K562 (cell line): ENCODE results near the gene KMT2C. TPM values are rescaled to one million over a fixed set of nuclear protein-coding genes. Genes with fewer than 3 reads are reported as not detected.

Source experiments
- ATAC-seq: fragments of 200-7000 bp; cut with Tn5 transposase; 3 replicates; pipeline ENCODE4 v1.9.1; 2020; ENCODE audit warnings: moderate library complexity
- BruUV-seq: library from RNA; stranded (reverse); fragments of 400-500 nt; replicated peaks from 2 replicates; lab custom pipeline; 2021; lab: Mats Ljungman, UMichigan
- CTCF ChIA-PET: fragments of 300-600 bp; formaldehyde crosslinking; extraction: SDS; loops from one replicate; lab custom pipeline; 2021; ENCODE audit warnings: low intra/inter-chr PET ratio; lab: Yijun Ruan, JAX
- POLR2A ChIA-PET: fragments of 300-600, 350-650 bp; sonication (Branson Sonifier 250); formaldehyde crosslinking; extraction: SDS; loops from one replicate; lab custom pipeline; 2021; ENCODE audit warnings: antibody characterized with exemption, inconsistent platforms; lab: Yijun Ruan, JAX
- DNase-seq, 4 experiments: peaks; one replicate each; pipeline versions ENCODE4 v3.0.0 to v3.0.0-alpha.2; 2011 to 2018; ENCODE audit warnings: low spot score in 3 of 4, mixed read lengths in 3 of 4; ENCODE audit errors: extremely low read depth in 1 of 4
- FAIRE-seq: peaks from 2 replicates; lab custom pipeline; 2011; peaks lifted over from hg19 to GRCh38; lab: Jason Lieb, UNC
- H2AFZ ChIP-seq: 2 replicates; pipeline ENCODE4 v1.6.0; 2011; ENCODE audit warnings: low read depth, low read length, control low read depth, inconsistent platforms
- H3K27ac ChIP-seq: fragments of 200-600 bp; 3 replicates; pipeline ENCODE4 v1.8.0; 2011; ENCODE audit warnings: low read depth, mild to moderate bottlenecking, control low read depth, inconsistent platforms, low read length, moderate library complexity, mixed read lengths; ENCODE audit errors: extremely low read depth
- H3K27me3 ChIP-seq, 2 experiments: fragments of 300-600 bp in 1 of 2; 2 replicates in 1 of 2; 3 replicates in 1 of 2; pipeline versions ENCODE4 v1.6.0 to v1.8.0; 2011; ENCODE audit warnings: inconsistent platforms in 2 of 2, low read length in 2 of 2, mild to moderate bottlenecking in 1 of 2, mixed read lengths in 1 of 2, moderate library complexity in 1 of 2; ENCODE audit not compliant: control insufficient read depth in 2 of 2, insufficient read depth in 2 of 2
- H3K36me3 ChIP-seq: fragments of 300-600 bp; 3 replicates; pipeline ENCODE4 v1.8.0; 2011; ENCODE audit warnings: mild to moderate bottlenecking, low read length, inconsistent platforms; ENCODE audit not compliant: control insufficient read depth, insufficient read depth
- H3K4me1 ChIP-seq, 2 experiments: fragments of 200-600 bp in 1 of 2; replicated peaks in 1 of 2; 2 replicates in 1 of 2; 3 replicates in 1 of 2; pipeline versions ENCODE4 v1.5.1 to v1.8.0; 2011; ENCODE audit warnings: inconsistent platforms in 2 of 2, low read length in 2 of 2, mild to moderate bottlenecking in 1 of 2, mixed read lengths in 1 of 2, moderate library complexity in 1 of 2; ENCODE audit not compliant: control insufficient read depth in 2 of 2, insufficient read depth in 2 of 2
- H3K4me2 ChIP-seq: 2 replicates; pipeline ENCODE4 v1.6.1; 2011; ENCODE audit warnings: low read length, control low read depth, inconsistent platforms, mixed read lengths; ENCODE audit not compliant: insufficient read depth
- H3K4me3 ChIP-seq: fragments of 200-600 bp; sonication (generic), shearing (Covaris generic); 2 replicates; pipeline ENCODE4 v1.5.1; 2016; ENCODE audit warnings: control low read depth, inconsistent platforms
- H3K79me2 ChIP-seq: fragments of 200-600 bp; 3 replicates; pipeline ENCODE4 v1.8.0; 2011; ENCODE audit warnings: low read length, inconsistent platforms; ENCODE audit not compliant: control insufficient read depth, insufficient read depth
- H3K9ac ChIP-seq, 2 experiments: 2 replicates each; pipeline versions ENCODE4 v1.6.0 to v1.6.1; 2011; ENCODE audit warnings: low read depth in 2 of 2, low read length in 2 of 2, control low read depth in 1 of 2, inconsistent platforms in 1 of 2, mild to moderate bottlenecking in 1 of 2, mixed read lengths in 1 of 2; ENCODE audit not compliant: insufficient read depth in 1 of 2
- H3K9me1 ChIP-seq: one replicate; pipeline ENCODE4 v1.6.0; 2011; ENCODE audit warnings: inconsistent platforms, mild to moderate bottlenecking, low read length, moderate library complexity; ENCODE audit not compliant: control insufficient read depth, insufficient read depth
- H3K9me3 ChIP-seq: replicated peaks from 2 replicates; pipeline ENCODE4 v1.5.1; 2011; ENCODE audit warnings: low read depth, low read length, inconsistent platforms; ENCODE audit not compliant: control insufficient read depth, insufficient read depth
- H4K20me1 ChIP-seq: replicated peaks from 2 replicates; pipeline ENCODE4 v1.6.1; 2011; ENCODE audit warnings: low read length, inconsistent platforms, mixed read lengths; ENCODE audit not compliant: control insufficient read depth, insufficient read depth
- BCOR ChIP-seq: fragments of 450-650 bp; IDR thresholded peaks from 2 replicates; pipeline ENCODE4 v1.6.1; 2016
- KDM1A ChIP-seq, 2 experiments: fragments of 450-650 bp; IDR thresholded peaks; 2 replicates each; pipeline ENCODE4 v1.6.1; 2016; ENCODE audit warnings: mild to moderate bottlenecking in 2 of 2
- MEIS2 ChIP-seq: fragments of 450-650 bp; IDR thresholded peaks from 2 replicates; pipeline ENCODE4 v1.6.1; 2014; ENCODE audit warnings: mild to moderate bottlenecking; ENCODE audit not compliant: partially characterized antibody
- WGBS: fragments of 100-300 bp; shearing (Covaris generic); methylation state at CpG from one replicate; pipeline ENCODE4 v1.1.6; 2016; ENCODE audit warnings: low coverage, mixed read lengths; ENCODE audit not compliant: insufficient coverage; ENCODE audit errors: missing lambda C conversion rate; 5-methylcytosine and 5-hydroxymethylcytosine counted together
- in situ Hi-C: fragments of 300-500 bp; cut with MboI; formaldehyde crosslinking; loops from 4 replicates; pipeline ENCODE4 v1.15.0; 2018; ENCODE audit warnings: inconsistent platforms, mixed read lengths
- intact Hi-C: fragments of 100-400 bp; cut with micrococcal nuclease; formaldehyde crosslinking; loops from 2 replicates; pipeline ENCODE4 v1.14.2; 2022
- polyA plus RNA-seq, 8 experiments: library from polyadenylated mRNA; depleted of rRNA in 4 of 8; stranded (reverse) in 5 of 8; unstranded in 3 of 8; fragments of >200 nt; fragmentation: Nextera tagmentation in 2 of 8; fragmentation: Illumina TruSeq in 1 of 8; extraction: Ambion mirVana in 2 of 8; extraction: Trizol in 1 of 8; gene quantifications; 2 replicates each; pipeline versions ENCODE4 v1.2.1 to v1.2.3, GENCODE V29; 2011 to 2014; ENCODE audit warnings: inconsistent platforms in 1 of 8, missing spikeins in 1 of 8
- total RNA-seq, 7 experiments: library from RNA; depleted of rRNA in 6 of 7; stranded (reverse); fragments of >200 nt in 6 of 7; fragmentation: Illumina TruSeq in 2 of 7; extraction: Trizol in 2 of 7; gene quantifications; 2 replicates each; pipeline versions ENCODE4 v1.2.1 to v1.2.3, GENCODE V29; 2011 to 2021; ENCODE audit warnings: low replicate concordance in 1 of 7
- TF ChIP-seq, protein P1 (sequence below): fragments of 450-650 bp; IDR thresholded peaks from 2 replicates; pipeline ENCODE4 v1.6.1; 2016; ENCODE audit warnings: borderline replicate concordance
- TF ChIP-seq, protein P2 (sequence below), 2 experiments: fragments of 450-650 bp; IDR thresholded peaks; 2 replicates each; pipeline ENCODE4 v1.6.1; 2016
- TF ChIP-seq, protein P3 (sequence below), 2 experiments: IDR thresholded peaks in 1 of 2; conservative IDR thresholded peaks in 1 of 2; 2 replicates each; pipeline ENCODE4 v1.6.1; 2016; ENCODE audit warnings: low read depth in 2 of 2, mild to moderate bottlenecking in 1 of 2, missing compliant biosample characterization in 1 of 2, missing genetic modification characterization in 1 of 2, moderate library complexity in 1 of 2
- TF ChIP-seq, protein P4 (sequence below): sonication (generic); IDR thresholded peaks from 2 replicates; pipeline ENCODE4 v1.6.1; 2016
- TF ChIP-seq, protein P5 (sequence below): fragments of 450-650 bp; IDR thresholded peaks from 2 replicates; pipeline ENCODE4 v1.6.1; 2016
- TF ChIP-seq, protein P6 (sequence below): IDR thresholded peaks from 2 replicates; pipeline ENCODE4 v1.6.1; 2012; ENCODE audit warnings: low read depth, low read length, improper control_type of control experiment, borderline replicate concordance

Gene KMT2C
- total and polyA plus RNA-seq, 9 of the 15 experiments (the other 6 are each of a cell fraction or from before 2014, with no cell fraction given), result 4.9 to 67.8 (median 27.1) TPM

DNA sequence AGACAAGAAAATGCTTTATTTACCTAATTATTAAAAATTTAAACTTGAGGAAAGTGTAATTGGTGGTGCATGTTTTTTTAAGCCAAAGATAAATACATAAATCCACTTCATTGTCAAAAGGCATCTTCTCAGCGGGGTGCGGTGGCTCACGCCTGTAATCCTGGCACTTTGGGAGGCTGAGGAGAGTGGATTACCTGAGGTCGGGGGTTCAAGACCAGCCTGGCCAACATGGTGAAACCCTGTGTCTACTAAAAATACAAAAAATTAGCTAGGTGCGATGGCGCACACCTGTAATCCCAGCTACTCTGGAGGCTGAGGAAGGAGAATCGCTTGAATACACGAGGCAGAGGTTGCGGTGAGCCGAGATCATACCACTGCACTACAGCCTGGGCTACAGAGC, 3.1 kb downstream of the KMT2C start (continued):
- TF ChIP-seq, protein P1, sequence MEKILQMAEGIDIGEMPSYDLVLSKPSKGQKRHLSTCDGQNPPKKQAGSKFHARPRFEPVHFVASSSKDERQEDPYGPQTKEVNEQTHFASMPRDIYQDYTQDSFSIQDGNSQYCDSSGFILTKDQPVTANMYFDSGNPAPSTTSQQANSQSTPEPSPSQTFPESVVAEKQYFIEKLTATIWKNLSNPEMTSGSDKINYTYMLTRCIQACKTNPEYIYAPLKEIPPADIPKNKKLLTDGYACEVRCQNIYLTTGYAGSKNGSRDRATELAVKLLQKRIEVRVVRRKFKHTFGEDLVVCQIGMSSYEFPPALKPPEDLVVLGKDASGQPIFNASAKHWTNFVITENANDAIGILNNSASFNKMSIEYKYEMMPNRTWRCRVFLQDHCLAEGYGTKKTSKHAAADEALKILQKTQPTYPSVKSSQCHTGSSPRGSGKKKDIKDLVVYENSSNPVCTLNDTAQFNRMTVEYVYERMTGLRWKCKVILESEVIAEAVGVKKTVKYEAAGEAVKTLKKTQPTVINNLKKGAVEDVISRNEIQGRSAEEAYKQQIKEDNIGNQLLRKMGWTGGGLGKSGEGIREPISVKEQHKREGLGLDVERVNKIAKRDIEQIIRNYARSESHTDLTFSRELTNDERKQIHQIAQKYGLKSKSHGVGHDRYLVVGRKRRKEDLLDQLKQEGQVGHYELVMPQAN, result 0 out of 2 replicates have a peak, but pooled peaks have one; percentile 36
- TF ChIP-seq BCOR (peak; percentile 63), KDM1A (IDR thresholded peaks at IDR 0.05) (peak; percentile 33 to 50; a peak in 3 of 4 replicates)
- TF ChIP-seq, protein P2, sequence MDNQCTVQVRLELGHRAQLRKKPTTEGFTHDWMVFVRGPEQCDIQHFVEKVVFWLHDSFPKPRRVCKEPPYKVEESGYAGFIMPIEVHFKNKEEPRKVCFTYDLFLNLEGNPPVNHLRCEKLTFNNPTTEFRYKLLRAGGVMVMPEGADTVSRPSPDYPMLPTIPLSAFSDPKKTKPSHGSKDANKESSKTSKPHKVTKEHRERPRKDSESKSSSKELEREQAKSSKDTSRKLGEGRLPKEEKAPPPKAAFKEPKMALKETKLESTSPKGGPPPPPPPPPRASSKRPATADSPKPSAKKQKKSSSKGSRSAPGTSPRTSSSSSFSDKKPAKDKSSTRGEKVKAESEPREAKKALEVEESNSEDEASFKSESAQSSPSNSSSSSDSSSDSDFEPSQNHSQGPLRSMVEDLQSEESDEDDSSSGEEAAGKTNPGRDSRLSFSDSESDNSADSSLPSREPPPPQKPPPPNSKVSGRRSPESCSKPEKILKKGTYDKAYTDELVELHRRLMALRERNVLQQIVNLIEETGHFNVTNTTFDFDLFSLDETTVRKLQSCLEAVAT (IDR thresholded peaks at IDR 0.05), result peak in 1 of 2 experiments; percentile 54; a peak in 1 of 4 replicates

DNA sequence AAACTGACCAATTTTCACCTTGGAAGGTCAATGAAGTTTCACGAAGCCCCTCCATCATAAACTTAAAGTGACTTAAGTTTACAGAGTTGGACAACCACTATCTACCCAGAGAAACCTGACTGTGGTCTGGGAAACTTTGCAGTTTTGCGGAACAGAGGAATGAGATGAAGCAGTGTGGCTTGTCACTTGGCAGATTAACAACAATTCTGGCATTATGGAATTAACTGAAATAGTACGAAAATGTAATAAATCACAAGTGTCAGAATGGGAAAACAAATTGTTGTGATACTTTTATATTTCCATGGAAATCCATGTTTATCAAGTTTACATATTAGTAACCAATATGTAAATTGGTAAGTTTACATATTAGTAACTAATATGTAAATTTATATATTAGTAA, 4.9 kb downstream of the KMT2C start:
- no TSS peak for BruUV-seq
- TF ChIP-seq MEIS2, result peak; percentile 72
- TF ChIP-seq, protein P3, sequence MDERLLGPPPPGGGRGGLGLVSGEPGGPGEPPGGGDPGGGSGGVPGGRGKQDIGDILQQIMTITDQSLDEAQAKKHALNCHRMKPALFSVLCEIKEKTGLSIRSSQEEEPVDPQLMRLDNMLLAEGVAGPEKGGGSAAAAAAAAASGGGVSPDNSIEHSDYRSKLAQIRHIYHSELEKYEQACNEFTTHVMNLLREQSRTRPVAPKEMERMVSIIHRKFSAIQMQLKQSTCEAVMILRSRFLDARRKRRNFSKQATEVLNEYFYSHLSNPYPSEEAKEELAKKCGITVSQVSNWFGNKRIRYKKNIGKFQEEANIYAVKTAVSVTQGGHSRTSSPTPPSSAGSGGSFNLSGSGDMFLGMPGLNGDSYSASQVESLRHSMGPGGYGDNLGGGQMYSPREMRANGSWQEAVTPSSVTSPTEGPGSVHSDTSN (CRISPR knock-in tag; IDR thresholded peaks at IDR 0.05; ENCODE audit: low read depth), result no peak
- TF ChIP-seq, protein P3 (tag; conservative IDR thresholded peaks at IDR 0.05; ENCODE audit: low read depth), result peak; percentile 68
- TF ChIP-seq, protein P4, sequence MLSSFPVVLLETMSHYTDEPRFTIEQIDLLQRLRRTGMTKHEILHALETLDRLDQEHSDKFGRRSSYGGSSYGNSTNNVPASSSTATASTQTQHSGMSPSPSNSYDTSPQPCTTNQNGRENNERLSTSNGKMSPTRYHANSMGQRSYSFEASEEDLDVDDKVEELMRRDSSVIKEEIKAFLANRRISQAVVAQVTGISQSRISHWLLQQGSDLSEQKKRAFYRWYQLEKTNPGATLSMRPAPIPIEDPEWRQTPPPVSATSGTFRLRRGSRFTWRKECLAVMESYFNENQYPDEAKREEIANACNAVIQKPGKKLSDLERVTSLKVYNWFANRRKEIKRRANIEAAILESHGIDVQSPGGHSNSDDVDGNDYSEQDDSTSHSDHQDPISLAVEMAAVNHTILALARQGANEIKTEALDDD, result 0 out of 2 replicates have a peak, but pooled peaks have one; percentile 30
- TF ChIP-seq, protein P5, sequence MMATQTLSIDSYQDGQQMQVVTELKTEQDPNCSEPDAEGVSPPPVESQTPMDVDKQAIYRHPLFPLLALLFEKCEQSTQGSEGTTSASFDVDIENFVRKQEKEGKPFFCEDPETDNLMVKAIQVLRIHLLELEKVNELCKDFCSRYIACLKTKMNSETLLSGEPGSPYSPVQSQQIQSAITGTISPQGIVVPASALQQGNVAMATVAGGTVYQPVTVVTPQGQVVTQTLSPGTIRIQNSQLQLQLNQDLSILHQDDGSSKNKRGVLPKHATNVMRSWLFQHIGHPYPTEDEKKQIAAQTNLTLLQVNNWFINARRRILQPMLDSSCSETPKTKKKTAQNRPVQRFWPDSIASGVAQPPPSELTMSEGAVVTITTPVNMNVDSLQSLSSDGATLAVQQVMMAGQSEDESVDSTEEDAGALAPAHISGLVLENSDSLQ, result peak; percentile 73
- TF ChIP-seq, protein P6, sequence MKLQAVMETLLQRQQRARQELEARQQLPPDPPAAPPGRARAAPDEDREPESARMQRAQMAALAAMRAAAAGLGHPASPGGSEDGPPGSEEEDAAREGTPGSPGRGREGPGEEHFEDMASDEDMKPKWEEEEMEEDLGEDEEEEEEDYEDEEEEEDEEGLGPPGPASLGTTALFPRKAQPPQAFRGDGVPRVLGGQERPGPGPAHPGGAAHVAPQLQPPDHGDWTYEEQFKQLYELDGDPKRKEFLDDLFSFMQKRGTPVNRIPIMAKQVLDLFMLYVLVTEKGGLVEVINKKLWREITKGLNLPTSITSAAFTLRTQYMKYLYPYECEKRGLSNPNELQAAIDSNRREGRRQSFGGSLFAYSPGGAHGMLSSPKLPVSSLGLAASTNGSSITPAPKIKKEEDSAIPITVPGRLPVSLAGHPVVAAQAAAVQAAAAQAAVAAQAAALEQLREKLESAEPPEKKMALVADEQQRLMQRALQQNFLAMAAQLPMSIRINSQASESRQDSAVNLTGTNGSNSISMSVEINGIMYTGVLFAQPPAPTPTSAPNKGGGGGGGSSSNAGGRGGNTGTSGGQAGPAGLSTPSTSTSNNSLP, result no peak

More for the DNA sequence above, 4.9 kb downstream of the KMT2C start:
- Histone ChIP-seq H3K27ac (peak overlapping the region; percentile 15; the same call in 1 of the 3 replicates), H3K4me2 (peak overlapping the region; percentile 14; the same call in 1 of the 2 replicates), H3K9me3 (no peaks in the 10 kb centered on the region), H4K20me1 (peaks cover 33% of the 10 kb centered on the region; the same call in 1 of the 2 replicates), H3K36me3 (peaks cover 2% of the 10 kb centered on the region; the same call in 1 of the 3 replicates), H3K79me2 (peaks cover 97% of the 10 kb centered on the region), H3K27me3 (no peaks in the 10 kb centered on the region), H3K4me1 (peaks cover 17 to 27% of the 10 kb centered on the region in 2 experiments), H3K9me1 (peaks cover 11% of the 10 kb centered on the region), H3K9ac (no peak overlapping the region), H3K4me3 (no peak overlapping the region), H2AFZ (no peak overlapping the region)
- ChIA-PET CTCF (no interaction called here), POLR2A (no interaction called here)
- DNase-seq, result no peak
- intact Hi-C loops, result loop anchor here (5.0 kb wide), 1 partner anchor 59 kb away; no protein-coding TSS in a partner anchor
- WGBS, result 41% methylated on average over 3 of the region's 3 CpGs
- in situ Hi-C loops, result no loop called here
- no peak for ATAC-seq
- no peak for FAIRE-seq
